ENCODE results near the gene SAP130.

DNA sequence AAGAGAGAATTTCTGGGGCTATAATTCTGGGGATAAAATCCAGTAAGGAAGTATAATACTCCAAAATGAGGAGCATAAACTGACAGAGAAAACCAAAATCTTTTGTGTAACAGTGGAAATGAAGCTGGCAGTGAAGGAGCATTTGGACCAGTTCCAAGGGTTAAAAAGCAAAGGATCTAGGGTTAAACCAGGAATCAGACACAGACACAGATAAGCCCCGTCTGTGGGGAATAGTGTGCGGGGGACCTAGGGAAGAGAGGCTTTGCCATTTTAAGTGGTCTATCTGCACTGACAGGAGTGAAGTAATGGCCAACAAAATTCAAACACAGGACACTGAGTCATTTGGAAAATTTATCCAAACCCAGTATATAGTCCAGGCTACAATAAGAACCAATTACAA, 23.4 kb downstream of the SAP130 start:
- TF ChIP-seq, protein P1, sequence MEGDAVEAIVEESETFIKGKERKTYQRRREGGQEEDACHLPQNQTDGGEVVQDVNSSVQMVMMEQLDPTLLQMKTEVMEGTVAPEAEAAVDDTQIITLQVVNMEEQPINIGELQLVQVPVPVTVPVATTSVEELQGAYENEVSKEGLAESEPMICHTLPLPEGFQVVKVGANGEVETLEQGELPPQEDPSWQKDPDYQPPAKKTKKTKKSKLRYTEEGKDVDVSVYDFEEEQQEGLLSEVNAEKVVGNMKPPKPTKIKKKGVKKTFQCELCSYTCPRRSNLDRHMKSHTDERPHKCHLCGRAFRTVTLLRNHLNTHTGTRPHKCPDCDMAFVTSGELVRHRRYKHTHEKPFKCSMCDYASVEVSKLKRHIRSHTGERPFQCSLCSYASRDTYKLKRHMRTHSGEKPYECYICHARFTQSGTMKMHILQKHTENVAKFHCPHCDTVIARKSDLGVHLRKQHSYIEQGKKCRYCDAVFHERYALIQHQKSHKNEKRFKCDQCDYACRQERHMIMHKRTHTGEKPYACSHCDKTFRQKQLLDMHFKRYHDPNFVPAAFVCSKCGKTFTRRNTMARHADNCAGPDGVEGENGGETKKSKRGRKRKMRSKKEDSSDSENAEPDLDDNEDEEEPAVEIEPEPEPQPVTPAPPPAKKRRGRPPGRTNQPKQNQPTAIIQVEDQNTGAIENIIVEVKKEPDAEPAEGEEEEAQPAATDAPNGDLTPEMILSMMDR (IDR thresholded peaks at IDR 0.05) = no peak
- TF ChIP-seq EP300 (IDR thresholded peaks at IDR 0.05) (no peak), POLR2A (IDR thresholded peaks at IDR 0.05) (no peak)
